GM23338 (cell line): ENCODE data around the gene IL12A.

Experiments used
- CREB1 ChIP-seq: fragments of 250-450 bp; sonication (Bioruptor Pico); IDR thresholded peaks from 2 replicates; pipeline ENCODE4 v1.5.0; 2020; ENCODE audit warnings: low read depth, mild to moderate bottlenecking, moderate library complexity
- CTCF ChIP-seq, 2 experiments: fragments of 200-600 bp in 1 of 2; sonication (generic) in 1 of 2; conservative IDR thresholded peaks; 2 replicates each; pipeline versions ENCODE4 v1.5.1 to v1.6.1; 2016 to 2017; ENCODE audit warnings: antibody characterized with exemption in 2 of 2, low read depth in 2 of 2, mild to moderate bottlenecking in 2 of 2, moderate library complexity in 1 of 2
- ETS1 ChIP-seq: IDR thresholded peaks from 2 replicates; pipeline ENCODE4 v1.6.1; 2016; ENCODE audit warnings: antibody characterized with exemption
- EZH2 ChIP-seq: fragments of 200-600 bp; sonication (generic); IDR thresholded peaks from one replicate; pipeline ENCODE4 v1.8.0; 2017; ENCODE audit warnings: antibody characterized with exemption, mild to moderate bottlenecking, low read depth; ENCODE audit not compliant: unreplicated experiment
- EZH2phosphoT487 ChIP-seq: fragments of 200-600 bp; sonication (generic); IDR thresholded peaks from one replicate; pipeline ENCODE4 v1.8.1; 2018; ENCODE audit warnings: antibody characterized with exemption; ENCODE audit not compliant: unreplicated experiment
- JUNB ChIP-seq: IDR thresholded peaks from one replicate; pipeline ENCODE4 v1.6.1; 2016; ENCODE audit warnings: antibody characterized with exemption; ENCODE audit not compliant: unreplicated experiment
- POLR2AphosphoS5 ChIP-seq: IDR thresholded peaks from 2 replicates; pipeline ENCODE4 v1.6.1; 2016; ENCODE audit warnings: antibody characterized with exemption, low read depth
- REST ChIP-seq: IDR thresholded peaks from one replicate; pipeline ENCODE4 v1.6.1; 2018; ENCODE audit warnings: antibody characterized with exemption; ENCODE audit not compliant: unreplicated experiment
- STAT1 ChIP-seq: IDR thresholded peaks from one replicate; pipeline ENCODE4 v1.6.1; 2016; ENCODE audit warnings: antibody characterized with exemption; ENCODE audit not compliant: unreplicated experiment
- ZNF331 ChIP-seq: fragments of 250-450 bp; sonication (Bioruptor Pico); IDR thresholded peaks from 2 replicates; pipeline ENCODE4 v1.5.0; 2020; ENCODE audit warnings: low read depth, mild to moderate bottlenecking, moderate library complexity
- ZNF462 ChIP-seq: fragments of 250-450 bp; sonication (Bioruptor Pico); IDR thresholded peaks from 2 replicates; pipeline ENCODE4 v1.5.0; 2020; ENCODE audit warnings: mild to moderate bottlenecking, moderate library complexity

GRCh38 chr3:160044121-160044520, 55.5 kb downstream of the IL12A start:
- TF ChIP-seq EZH2 (no peak), CTCF (conservative IDR thresholded peaks at IDR 0.05; ENCODE audit: low read depth in 2 of 2) (no peak), POLR2AphosphoS5 (no peak), CREB1 (CRISPR knock-in tag) (no peak), ZNF462 (CRISPR knock-in tag) (no peak), EZH2phosphoT487 (no peak), REST (no peak), JUNB (no peak), ETS1 (no peak), ZNF331 (CRISPR knock-in tag) (no peak), STAT1 (no peak)
